ENCODE data around the gene WWOX. TPM values are rescaled to one million over a fixed set of nuclear protein-coding genes. Genes with fewer than 3 reads are reported as not detected.

WWOX gene
- polyA plus RNA-seq, 1 donor from 2014 or later: 25.6 TPM

DNA sequence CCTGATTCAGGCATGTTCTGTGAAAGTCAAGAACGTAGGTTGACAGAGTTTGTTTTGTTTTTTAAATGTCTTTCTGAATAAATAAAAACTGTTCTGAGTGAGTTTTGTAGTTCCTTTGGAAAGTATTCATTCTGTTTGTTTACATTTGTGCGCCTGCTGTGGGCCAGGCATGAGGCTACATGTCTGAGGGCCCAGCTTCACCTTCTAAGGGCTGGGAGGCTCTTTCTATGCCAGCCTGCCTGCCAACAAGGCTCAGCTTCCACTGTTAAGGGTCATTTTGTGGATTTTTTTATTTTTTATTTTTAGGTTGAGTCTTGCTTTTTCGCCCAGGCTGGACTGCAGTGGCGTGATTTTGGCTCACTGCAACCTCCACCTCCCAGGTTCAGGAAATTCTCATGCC is 6.1 kb downstream of the WWOX start:
- no peak overlapping the region for H3K9ac ChIP-seq (ENCODE audit: low read length)
- H3K4me3 ChIP-seq (ENCODE audit: low read length): no peak overlapping the region
- no peaks in the 10 kb centered on the region for H3K9me3 ChIP-seq (ENCODE audit: low read length)
- no peaks in the 10 kb centered on the region for H3K79me2 ChIP-seq (replicated peaks; ENCODE audit: insufficient read depth, low read length)
- no peaks in the 10 kb centered on the region for H3K36me3 ChIP-seq (ENCODE audit: insufficient read depth, low read length)
- H3K4me2 ChIP-seq (ENCODE audit: low read length): no peak overlapping the region
- H3K27ac ChIP-seq (ENCODE audit: low read length): no peak overlapping the region
- H3K9me2 ChIP-seq (ENCODE audit: insufficient read depth, low read length): no peaks in the 10 kb centered on the region
- H2AFZ ChIP-seq (ENCODE audit: low read depth, low read length): no peak overlapping the region
- H3F3A ChIP-seq (ENCODE audit: insufficient read depth, low read length, poor library complexity, severe bottlenecking): no peaks in the 10 kb centered on the region
- no peak for TF ChIP-seq SMC3 (conservative IDR thresholded peaks at IDR 0.05; ENCODE audit: poor library complexity)
- no peak for TF ChIP-seq MXI1 (conservative IDR thresholded peaks at IDR 0.05; ENCODE audit: poor library complexity, severe bottlenecking)
- no peak for TF ChIP-seq EP300 (conservative IDR thresholded peaks at IDR 0.05; ENCODE audit: poor library complexity, severe bottlenecking)
- no peak for TF ChIP-seq EZH2 (IDR thresholded peaks at IDR 0.05; ENCODE audit: borderline replicate concordance, insufficient read depth, low read length, poor library complexity, severe bottlenecking)
- TF ChIP-seq TAF1 (IDR thresholded peaks at IDR 0.05; ENCODE audit: low read depth): no peak
- no peak for TF ChIP-seq CTCF (IDR thresholded peaks at IDR 0.05; ENCODE audit: poor library complexity, severe bottlenecking)
- TF ChIP-seq POLR2AphosphoS5 (IDR thresholded peaks at IDR 0.05): no peak
- TF ChIP-seq, protein P1, sequence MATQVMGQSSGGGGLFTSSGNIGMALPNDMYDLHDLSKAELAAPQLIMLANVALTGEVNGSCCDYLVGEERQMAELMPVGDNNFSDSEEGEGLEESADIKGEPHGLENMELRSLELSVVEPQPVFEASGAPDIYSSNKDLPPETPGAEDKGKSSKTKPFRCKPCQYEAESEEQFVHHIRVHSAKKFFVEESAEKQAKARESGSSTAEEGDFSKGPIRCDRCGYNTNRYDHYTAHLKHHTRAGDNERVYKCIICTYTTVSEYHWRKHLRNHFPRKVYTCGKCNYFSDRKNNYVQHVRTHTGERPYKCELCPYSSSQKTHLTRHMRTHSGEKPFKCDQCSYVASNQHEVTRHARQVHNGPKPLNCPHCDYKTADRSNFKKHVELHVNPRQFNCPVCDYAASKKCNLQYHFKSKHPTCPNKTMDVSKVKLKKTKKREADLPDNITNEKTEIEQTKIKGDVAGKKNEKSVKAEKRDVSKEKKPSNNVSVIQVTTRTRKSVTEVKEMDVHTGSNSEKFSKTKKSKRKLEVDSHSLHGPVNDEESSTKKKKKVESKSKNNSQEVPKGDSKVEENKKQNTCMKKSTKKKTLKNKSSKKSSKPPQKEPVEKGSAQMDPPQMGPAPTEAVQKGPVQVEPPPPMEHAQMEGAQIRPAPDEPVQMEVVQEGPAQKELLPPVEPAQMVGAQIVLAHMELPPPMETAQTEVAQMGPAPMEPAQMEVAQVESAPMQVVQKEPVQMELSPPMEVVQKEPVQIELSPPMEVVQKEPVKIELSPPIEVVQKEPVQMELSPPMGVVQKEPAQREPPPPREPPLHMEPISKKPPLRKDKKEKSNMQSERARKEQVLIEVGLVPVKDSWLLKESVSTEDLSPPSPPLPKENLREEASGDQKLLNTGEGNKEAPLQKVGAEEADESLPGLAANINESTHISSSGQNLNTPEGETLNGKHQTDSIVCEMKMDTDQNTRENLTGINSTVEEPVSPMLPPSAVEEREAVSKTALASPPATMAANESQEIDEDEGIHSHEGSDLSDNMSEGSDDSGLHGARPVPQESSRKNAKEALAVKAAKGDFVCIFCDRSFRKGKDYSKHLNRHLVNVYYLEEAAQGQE (IDR thresholded peaks at IDR 0.05; ENCODE audit: borderline replicate concordance): no peak
- TF ChIP-seq RAD21 (conservative IDR thresholded peaks at IDR 0.05): no peak
- no peaks in the 10 kb centered on the region for H3K27me3 ChIP-seq (ENCODE audit: insufficient read depth, low read depth, low read length)
- H4K20me1 ChIP-seq (ENCODE audit: insufficient read depth): no peaks in the 10 kb centered on the region

DNA sequence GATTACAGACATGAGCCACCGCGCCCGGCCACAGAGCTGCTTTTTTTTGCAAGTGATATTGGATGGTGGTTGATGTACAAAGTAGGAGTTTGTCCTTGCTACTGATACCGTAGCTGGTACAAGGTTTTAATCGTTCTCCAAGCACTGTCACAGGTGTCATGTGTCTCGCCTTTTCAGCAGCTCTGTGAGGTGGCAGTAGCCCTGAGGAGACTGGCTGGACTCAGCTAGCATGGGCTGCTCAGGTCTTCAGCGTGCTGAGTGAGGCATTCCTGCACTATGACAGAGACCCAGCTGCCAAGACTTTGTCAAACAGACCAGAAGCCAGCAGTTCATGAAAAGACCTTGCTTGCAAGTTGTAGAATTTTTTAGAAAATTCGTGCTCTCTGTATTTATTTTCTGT is 7.2 kb downstream of the WWOX start:
- Histone ChIP-seq H3K27ac (ENCODE audit: low read length) (no peak overlapping the region), H4K20me1 (ENCODE audit: insufficient read depth) (no peaks in the 10 kb centered on the region), H3K4me3 (ENCODE audit: low read length) (no peak overlapping the region), H3K9me3 (ENCODE audit: low read length) (no peaks in the 10 kb centered on the region), H3K9ac (ENCODE audit: low read length) (no peak overlapping the region), H3K27me3 (ENCODE audit: insufficient read depth, low read depth, low read length) (no peaks in the 10 kb centered on the region), H3K9me2 (ENCODE audit: insufficient read depth, low read length) (no peaks in the 10 kb centered on the region), H3K79me2 (replicated peaks; ENCODE audit: insufficient read depth, low read length) (no peaks in the 10 kb centered on the region), H3F3A (ENCODE audit: insufficient read depth, low read length, poor library complexity, severe bottlenecking) (no peaks in the 10 kb centered on the region), H2AFZ (ENCODE audit: low read depth, low read length) (no peak overlapping the region), H3K4me2 (ENCODE audit: low read length) (no peak overlapping the region), H3K36me3 (ENCODE audit: insufficient read depth, low read length) (no peaks in the 10 kb centered on the region)
- TF ChIP-seq EP300 (conservative IDR thresholded peaks at IDR 0.05; ENCODE audit: poor library complexity, severe bottlenecking): no peak
- no peak for TF ChIP-seq EZH2 (IDR thresholded peaks at IDR 0.05; ENCODE audit: borderline replicate concordance, insufficient read depth, low read length, poor library complexity, severe bottlenecking)
- TF ChIP-seq POLR2AphosphoS5 (IDR thresholded peaks at IDR 0.05): no peak
- no peak for TF ChIP-seq TAF1 (IDR thresholded peaks at IDR 0.05; ENCODE audit: low read depth)
- TF ChIP-seq MXI1 (conservative IDR thresholded peaks at IDR 0.05; ENCODE audit: poor library complexity, severe bottlenecking): no peak
- no peak for TF ChIP-seq RAD21 (conservative IDR thresholded peaks at IDR 0.05)
- TF ChIP-seq, protein P1 (IDR thresholded peaks at IDR 0.05; ENCODE audit: borderline replicate concordance): no peak
- TF ChIP-seq CTCF (IDR thresholded peaks at IDR 0.05; ENCODE audit: poor library complexity, severe bottlenecking): no peak
- TF ChIP-seq SMC3 (conservative IDR thresholded peaks at IDR 0.05; ENCODE audit: poor library complexity): no peak

Measured in neural cell (in vitro differentiated cells).